GM23338 (cell line): ENCODE data around the gene F13B.

Source experiments
- CREB1 ChIP-seq: fragments of 250-450 bp; sonication (Bioruptor Pico); IDR thresholded peaks from 2 replicates; pipeline ENCODE4 v1.5.0; 2020; ENCODE audit warnings: low read depth, mild to moderate bottlenecking, moderate library complexity
- CTCF ChIP-seq, 2 experiments: fragments of 200-600 bp in 1 of 2; sonication (generic) in 1 of 2; conservative IDR thresholded peaks; 2 replicates each; pipeline versions ENCODE4 v1.5.1 to v1.6.1; 2016 to 2017; ENCODE audit warnings: antibody characterized with exemption in 2 of 2, low read depth in 2 of 2, mild to moderate bottlenecking in 2 of 2, moderate library complexity in 1 of 2
- EZH2 ChIP-seq: fragments of 200-600 bp; sonication (generic); IDR thresholded peaks from one replicate; pipeline ENCODE4 v1.8.0; 2017; ENCODE audit warnings: antibody characterized with exemption, mild to moderate bottlenecking, low read depth; ENCODE audit not compliant: unreplicated experiment
- EZH2phosphoT487 ChIP-seq: fragments of 200-600 bp; sonication (generic); IDR thresholded peaks from one replicate; pipeline ENCODE4 v1.8.1; 2018; ENCODE audit warnings: antibody characterized with exemption; ENCODE audit not compliant: unreplicated experiment
- POLR2AphosphoS5 ChIP-seq: IDR thresholded peaks from 2 replicates; pipeline ENCODE4 v1.6.1; 2016; ENCODE audit warnings: antibody characterized with exemption, low read depth
- REST ChIP-seq: IDR thresholded peaks from one replicate; pipeline ENCODE4 v1.6.1; 2018; ENCODE audit warnings: antibody characterized with exemption; ENCODE audit not compliant: unreplicated experiment
- STAT1 ChIP-seq: IDR thresholded peaks from one replicate; pipeline ENCODE4 v1.6.1; 2016; ENCODE audit warnings: antibody characterized with exemption; ENCODE audit not compliant: unreplicated experiment
- ZNF331 ChIP-seq: fragments of 250-450 bp; sonication (Bioruptor Pico); IDR thresholded peaks from 2 replicates; pipeline ENCODE4 v1.5.0; 2020; ENCODE audit warnings: low read depth, mild to moderate bottlenecking, moderate library complexity

- TF ChIP-seq CTCF (conservative IDR thresholded peaks at IDR 0.05; ENCODE audit: low read depth in 2 of 2) (no peak), REST (no peak), EZH2phosphoT487 (no peak), CREB1 (CRISPR knock-in tag) (no peak), POLR2AphosphoS5 (no peak), EZH2 (no peak), STAT1 (no peak), ZNF331 (CRISPR knock-in tag) (no peak)
Observed at GRCh38 chr1:197036861-197037260, 30.2 kb downstream of the F13B start.
